Measurements from ENCODE around the gene DHCR24.

Gene DHCR24

DNA sequence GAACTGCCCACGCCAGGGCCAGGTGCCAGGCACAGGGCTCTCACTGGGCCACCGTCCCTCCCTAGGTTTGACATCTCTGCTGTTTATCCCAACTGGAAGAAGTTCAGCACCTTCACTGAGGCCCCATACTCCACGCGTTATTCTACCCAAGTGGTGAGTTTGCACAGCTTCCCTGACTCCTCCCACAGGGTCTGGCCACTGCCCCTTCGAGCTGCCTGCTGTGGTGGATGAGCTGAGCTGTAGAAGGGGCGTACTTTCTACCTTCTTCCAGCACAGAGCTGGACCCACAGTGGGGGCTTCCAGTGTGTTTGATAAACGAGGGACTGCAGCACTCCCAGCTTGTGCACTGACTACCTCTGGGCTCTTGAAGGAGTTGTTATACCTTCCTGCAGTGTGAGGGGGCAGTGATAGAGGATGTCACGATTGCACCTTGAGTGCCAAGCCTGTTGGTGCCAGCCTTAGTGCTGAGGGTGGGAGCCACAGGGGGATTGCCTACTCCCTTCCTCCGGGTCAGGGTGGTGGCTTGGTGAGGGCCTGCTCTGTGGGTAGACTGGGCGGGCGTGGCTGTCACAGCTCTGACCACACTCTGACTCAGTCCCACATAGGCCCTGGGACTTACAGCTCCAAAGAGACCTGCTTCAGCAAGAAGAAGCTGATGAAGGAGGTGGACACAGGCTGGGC, 79.9 kb downstream of the DHCR24 start:
- peaks cover 0 to 15% of the 10 kb centered on the region in 2 donors for H3K27me3 ChIP-seq
- H3K4me1 ChIP-seq: peaks cover 0 to 15% (median 6%) of the 10 kb centered on the region in 4 donors
- no peak overlapping the region for H3K4me3 ChIP-seq
- no peaks in the 10 kb centered on the region for H3K9me3 ChIP-seq
- intact Hi-C loops (cut with DNase I; ENCODE audit: low total_unique reads): loop anchor here (10.0 kb wide), 1 partner anchor 712 kb away; no protein-coding TSS in a partner anchor
- TF ChIP-seq CTCF (IDR thresholded peaks at IDR 0.05): no peak
- H3K36me3 ChIP-seq: no peaks in the 10 kb centered on the region
- DNase-seq: peak in 1 of 2 donors; percentile 21
- H3K27ac ChIP-seq: no peak overlapping the region

- Histone ChIP-seq H3K27me3 (peaks cover 0 to 24% of the 10 kb centered on the region in 2 donors), H3K4me3 (no peak overlapping the region), H3K9me3 (no peaks in the 10 kb centered on the region), H3K4me1 (peaks cover 0 to 23% (median 12%) of the 10 kb centered on the region in 4 donors), H3K27ac (no peak overlapping the region), H3K36me3 (no peaks in the 10 kb centered on the region)
- no peak for DNase-seq
- intact Hi-C loops (cut with DNase I; ENCODE audit: low total_unique reads): loop anchor here (10.0 kb wide), 1 partner anchor 711 kb away; no protein-coding TSS in a partner anchor
- TF ChIP-seq CTCF (IDR thresholded peaks at IDR 0.05): no peak
These were observed 81.0 kb downstream of the DHCR24 start for GRCh38 chr1:54805981-54806381.

GRCh38 chr1:54805466-54805865, 81.5 kb downstream of the DHCR24 start:
- peaks cover 0 to 25% of the 10 kb centered on the region in 2 donors for H3K27me3 ChIP-seq
- no peak overlapping the region for H3K4me3 ChIP-seq
- H3K36me3 ChIP-seq: no peaks in the 10 kb centered on the region
- DNase-seq: peak in 1 of 2 donors; percentile 16
- H3K4me1 ChIP-seq: peaks cover 0 to 29% (median 17%) of the 10 kb centered on the region in 4 donors
- intact Hi-C loops (cut with DNase I; ENCODE audit: low total_unique reads): loop anchor here (10.0 kb wide), 1 partner anchor 711 kb away; no protein-coding TSS in a partner anchor
- TF ChIP-seq CTCF (IDR thresholded peaks at IDR 0.05): no peak
- no peak overlapping the region for H3K27ac ChIP-seq
- H3K9me3 ChIP-seq: no peaks in the 10 kb centered on the region

- H3K4me1 ChIP-seq: peaks cover 0 to 37% (median 17%) of the 10 kb centered on the region in 4 donors
- no peak overlapping the region for H3K4me3 ChIP-seq
- peak in 1 of 2 donors; percentile 51 for DNase-seq
- intact Hi-C loops (cut with DNase I; ENCODE audit: low total_unique reads): loop anchor here (10.0 kb wide), 1 partner anchor 710 kb away; no protein-coding TSS in a partner anchor
- TF ChIP-seq CTCF (IDR thresholded peaks at IDR 0.05): no peak
- no peaks in the 10 kb centered on the region for H3K9me3 ChIP-seq
- H3K27me3 ChIP-seq: peaks cover 0 to 33% of the 10 kb centered on the region in 2 donors
- H3K27ac ChIP-seq: no peak overlapping the region
- no peaks in the 10 kb centered on the region for H3K36me3 ChIP-seq
These were observed 82.4 kb downstream of the DHCR24 start for GRCh38 chr1:54804471-54805132.

- Histone ChIP-seq H3K27me3 (peaks cover 0 to 33% of the 10 kb centered on the region in 2 donors), H3K4me1 (peaks cover 0 to 44% (median 17%) of the 10 kb centered on the region in 4 donors), H3K4me3 (no peak overlapping the region), H3K9me3 (no peaks in the 10 kb centered on the region), H3K27ac (no peak overlapping the region), H3K36me3 (no peaks in the 10 kb centered on the region)
- TF ChIP-seq CTCF (IDR thresholded peaks at IDR 0.05): no peak
- intact Hi-C loops (cut with DNase I; ENCODE audit: low total_unique reads): loop anchor here (10.0 kb wide), 1 partner anchor 709 kb away; no protein-coding TSS in a partner anchor
- peak; percentile 67 to 80 for DNase-seq
These were observed 83.1 kb downstream of the DHCR24 start for GRCh38 chr1:54803761-54804470.

Data from tibial artery (tissue), 4 donors.